Endodermal cell (in vitro differentiated cells): ENCODE measurements around the gene MGLL. TPM values are rescaled to one million over a fixed set of nuclear protein-coding genes. Genes with fewer than 3 reads are reported as not detected.
"Not testable (repeated sequence)": the region's sequence is repeated elsewhere in the genome, so short reads cannot be mapped to it uniquely, and the experiment has no call there.

Experiments
- DNase-seq: peaks from one replicate; pipeline ENCODE4 v3.0.0-alpha.2; 2017
- H3K27ac ChIP-seq: 2 replicates; pipeline ENCODE4 v1.5.1; 2013; ENCODE audit warnings: mild to moderate bottlenecking, low read depth, low read length, moderate library complexity
- H3K27me3 ChIP-seq: 2 replicates; pipeline ENCODE4 v1.6.1; 2013; ENCODE audit warnings: mild to moderate bottlenecking, low read length, moderate library complexity; ENCODE audit not compliant: insufficient read depth, control insufficient read depth, poor library complexity, severe bottlenecking
- H3K36me3 ChIP-seq: 2 replicates; pipeline ENCODE4 v1.7.0; 2013; ENCODE audit warnings: mild to moderate bottlenecking, low read length, moderate library complexity; ENCODE audit not compliant: control insufficient read depth, insufficient read depth
- H3K4me1 ChIP-seq: one replicate; pipeline ENCODE4 v1.7.0; 2013; ENCODE audit warnings: low read length; ENCODE audit not compliant: control insufficient read depth, insufficient read depth
- H3K4me3 ChIP-seq: 2 replicates; pipeline ENCODE4 v1.5.1; 2013; ENCODE audit warnings: mild to moderate bottlenecking, low read length, moderate library complexity
- H3K9ac ChIP-seq: 2 replicates; pipeline ENCODE4 v1.6.1; 2013; ENCODE audit warnings: mild to moderate bottlenecking, low read length, moderate library complexity; ENCODE audit not compliant: poor library complexity, severe bottlenecking; ENCODE audit errors: extremely low read depth
- H3K9me3 ChIP-seq: 2 replicates; pipeline ENCODE4 v1.6.1; 2013; ENCODE audit warnings: mild to moderate bottlenecking, low read length, moderate library complexity; ENCODE audit not compliant: control insufficient read depth
- H3K27ac Mint-ChIP-seq: 2 replicates; pipeline ENCODE4 v1.8.0; 2020; ENCODE audit warnings: mixed read lengths
- H3K27me3 Mint-ChIP-seq: 2 replicates; pipeline ENCODE4 v1.8.0; 2021; ENCODE audit warnings: mild to moderate bottlenecking, mixed read lengths; ENCODE audit not compliant: insufficient read depth
- H3K36me3 Mint-ChIP-seq: 2 replicates; pipeline ENCODE4 v1.8.0; 2020; ENCODE audit warnings: low read depth, mixed read lengths
- H3K4me1 Mint-ChIP-seq: 2 replicates; pipeline ENCODE4 v1.8.0; 2020; ENCODE audit warnings: mixed read lengths
- H3K4me3 Mint-ChIP-seq: 2 replicates; pipeline ENCODE4 v1.8.0; 2020; ENCODE audit warnings: mild to moderate bottlenecking, moderate library complexity, mixed read lengths
- H3K9me3 Mint-ChIP-seq: 2 replicates; pipeline ENCODE4 v1.8.0; 2020; ENCODE audit warnings: mild to moderate bottlenecking, mixed read lengths
- CTCF ChIP-seq: fragments of 200-600 bp; sonication (generic); conservative IDR thresholded peaks from 2 replicates; pipeline ENCODE4 v1.5.0; 2021; ENCODE audit warnings: antibody characterized with exemption, mild to moderate bottlenecking
- WGBS, 2 experiments: methylation state at CpG; one replicate each; pipeline versions ENCODE4 v1.1.5 to v1.1.7; 2013; ENCODE audit warnings: missing lambda C conversion rate in 2 of 2, mixed read lengths in 1 of 2; ENCODE audit not compliant: insufficient coverage in 1 of 2, insufficient read length in 1 of 2; 5-methylcytosine and 5-hydroxymethylcytosine counted together
- total RNA-seq, 2 donors: library from RNA; stranded (reverse); fragmentation: NEBNext Ultra II Directional in 1 of 2; extraction: Animal tissue kit (Norgen Biotek cat#: 25700) in 1 of 2; gene quantifications; 2 replicates in 1 of 2; 3 replicates in 1 of 2; pipeline ENCODE4 v1.2.1, GENCODE V29; 2021

Gene MGLL
- total RNA-seq, 2 donors from 2014 or later: 0.22 TPM; not detected in 1

- H3K27ac Mint-ChIP-seq: no peak overlapping the region
- no peaks in the 10 kb centered on the region for H3K36me3 ChIP-seq
- H3K27ac ChIP-seq: no peak overlapping the region
These were observed 136.4 kb downstream of the MGLL start for GRCh38 chr3:127685708-127686511.

GRCh38 chr3:127684871-127685707 is 137.2 kb downstream of the MGLL start:
- H3K36me3 ChIP-seq: no peaks in the 10 kb centered on the region
- H3K27me3 ChIP-seq: no peaks in the 10 kb centered on the region
- H3K4me1 Mint-ChIP-seq: peaks cover 5% of the 10 kb centered on the region
- H3K4me3 ChIP-seq: no peak overlapping the region
- no peak overlapping the region for H3K4me3 Mint-ChIP-seq
- no peak for TF ChIP-seq CTCF
- H3K4me1 ChIP-seq: peaks cover 4% of the 10 kb centered on the region
- H3K27ac ChIP-seq: no peak overlapping the region
- no peaks in the 10 kb centered on the region for H3K27me3 Mint-ChIP-seq
- H3K36me3 Mint-ChIP-seq: no peaks in the 10 kb centered on the region
- DNase-seq: peak; percentile 28
- H3K27ac Mint-ChIP-seq: no peak overlapping the region
- 89% methylated on average over 9 to 22 of the region's 22 CpGs for WGBS, 2 experiments
- no peaks in the 10 kb centered on the region for H3K9me3 Mint-ChIP-seq
- H3K9ac ChIP-seq: no peak overlapping the region
- no peaks in the 10 kb centered on the region for H3K9me3 ChIP-seq

More at GRCh38 chr3:127685708-127686511, 136.4 kb downstream of the MGLL start:
- Mint-ChIP-seq H3K4me1 (peaks cover 5% of the 10 kb centered on the region), H3K9me3 (no peaks in the 10 kb centered on the region), H3K4me3 (no peak overlapping the region), H3K27me3 (no peaks in the 10 kb centered on the region), H3K36me3 (no peaks in the 10 kb centered on the region)
- WGBS, 2 experiments: 91 to 96% methylated on average over 3 to 4 of the region's 4 CpGs
- Histone ChIP-seq H3K4me3 (no peak overlapping the region), H3K4me1 (peaks cover 7% of the 10 kb centered on the region), H3K9ac (no peak overlapping the region), H3K27me3 (no peaks in the 10 kb centered on the region), H3K9me3 (no peaks in the 10 kb centered on the region)
- peak; percentile 45 for DNase-seq
- TF ChIP-seq CTCF: no peak

- no peaks in the 10 kb centered on the region for H3K9me3 ChIP-seq
- H3K27me3 ChIP-seq: no peaks in the 10 kb centered on the region
- DNase-seq: peak; percentile 72
- Mint-ChIP-seq H3K36me3 (no peaks in the 10 kb centered on the region), H3K4me3 (no peak overlapping the region), H3K4me1 (no peaks in the 10 kb centered on the region), H3K9me3 (no peaks in the 10 kb centered on the region), H3K27me3 (no peaks in the 10 kb centered on the region), H3K27ac (no peak overlapping the region)
- WGBS, 2 experiments: 89 to 91% methylated on average over 6 to 8 of the region's 8 CpGs
- no peak for TF ChIP-seq CTCF
- H3K27ac ChIP-seq: no peak overlapping the region
- no peaks in the 10 kb centered on the region for H3K4me1 ChIP-seq
- H3K4me3 ChIP-seq: no peak overlapping the region
- no peaks in the 10 kb centered on the region for H3K36me3 ChIP-seq
- H3K9ac ChIP-seq: no peak overlapping the region
These were observed 139.8 kb downstream of the MGLL start for GRCh38 chr3:127682561-127682960.

GRCh38 chr3:127682175-127682554 is 140.2 kb downstream of the MGLL start:
- not testable (repeated sequence) for H3K4me3 ChIP-seq, H3K27me3 Mint-ChIP-seq, H3K36me3 Mint-ChIP-seq, H3K9me3 ChIP-seq, H3K27me3 ChIP-seq, H3K27ac Mint-ChIP-seq, H3K4me1 ChIP-seq, H3K4me3 Mint-ChIP-seq, H3K27ac ChIP-seq, H3K4me1 Mint-ChIP-seq, H3K9me3 Mint-ChIP-seq, H3K36me3 ChIP-seq, H3K9ac ChIP-seq
- WGBS, 2 experiments: 88 to 96% methylated on average over 5 to 6 of the region's 6 CpGs
- DNase-seq: peak; percentile 33
